ENCODE measurements around the gene CLNK. TPM values are rescaled to one million over a fixed set of nuclear protein-coding genes. Genes with fewer than 3 reads are reported as not detected.

Gene CLNK
- total RNA-seq, 1 experiment from 2014 or later: not detected

GRCh38 chr4:10670321-10670720 is 14.2 kb downstream of the CLNK start:
- Histone ChIP-seq H3K27ac (ENCODE audit: low read depth, low read length) (no peak overlapping the region), H2AFZ (ENCODE audit: low read depth, low read length, poor library complexity, severe bottlenecking) (no peak overlapping the region), H3K36me3 (ENCODE audit: control insufficient read depth in 1 of 2, insufficient read depth in 2 of 2, low read length in 2 of 2) (no peaks in the 10 kb centered on the region), H3K4me3 (replicated peaks in 1 of 2; ENCODE audit: low read depth in 1 of 2, low read length in 2 of 2) (no peak overlapping the region), H3K9me2 (ENCODE audit: insufficient read depth) (no peaks in the 10 kb centered on the region), H4K20me1 (ENCODE audit: insufficient read depth) (no peaks in the 10 kb centered on the region), H3K4me2 (ENCODE audit: low read length) (no peak overlapping the region), H3K9ac (ENCODE audit: low read length) (no peak overlapping the region), H3K79me2 (ENCODE audit: insufficient read depth, low read length) (no peaks in the 10 kb centered on the region), H3K4me1 (ENCODE audit: control insufficient read depth in 1 of 2, insufficient read depth in 2 of 2, low read length in 2 of 2) (no peaks in the 10 kb centered on the region), H3K27me3 (ENCODE audit: insufficient read depth, low read length) (peaks cover 5% of the 10 kb centered on the region; the same call in 1 of the 2 replicates), H3K9me3 (ENCODE audit: control insufficient read depth in 1 of 2, insufficient read depth in 1 of 2, low read depth in 1 of 2, low read length in 2 of 2) (no peaks in the 10 kb centered on the region)
- intact Hi-C loops (cut with micrococcal nuclease): no loop called here
- no TSS peak for BruUV-seq (replicated peaks)
- no peak for DNase-seq (ENCODE audit: low read depth, low spot score)
- RAD21 ChIA-PET (ENCODE audit: low non-redundant PET in 1 of 2, low total read pairs in 2 of 2, uncharacterized antibody in 2 of 2, unreplicated experiment in 2 of 2): no interaction called here
- POLR2A ChIA-PET: no interaction called here
- CTCF ChIA-PET: no interaction called here
- no peak for ATAC-seq
- TF ChIP-seq EZH2 (IDR thresholded peaks at IDR 0.05) (no peak), REST (IDR thresholded peaks at IDR 0.05; ENCODE audit: low read depth) (no peak), SP1 (IDR thresholded peaks at IDR 0.05; ENCODE audit: low read depth) (no peak)

- H2AFZ ChIP-seq (ENCODE audit: low read depth, low read length, poor library complexity, severe bottlenecking): no peak overlapping the region
- H3K9me3 ChIP-seq (ENCODE audit: control insufficient read depth in 1 of 2, insufficient read depth in 1 of 2, low read depth in 1 of 2, low read length in 2 of 2): no peaks in the 10 kb centered on the region
- intact Hi-C loops (cut with micrococcal nuclease): no loop called here
- peaks cover 0 to 10% of the 10 kb centered on the region in 2 experiments; a peak in 2 of 4 replicates for H3K4me1 ChIP-seq (ENCODE audit: control insufficient read depth in 1 of 2, insufficient read depth in 2 of 2, low read length in 2 of 2)
- no peaks in the 10 kb centered on the region for H3K79me2 ChIP-seq (ENCODE audit: insufficient read depth, low read length)
- ChIA-PET RAD21 (ENCODE audit: low non-redundant PET in 1 of 2, low total read pairs in 2 of 2, uncharacterized antibody in 2 of 2, unreplicated experiment in 2 of 2) (no interaction called here), POLR2A (no interaction called here), CTCF (no interaction called here)
- H3K36me3 ChIP-seq (ENCODE audit: control insufficient read depth in 1 of 2, insufficient read depth in 2 of 2, low read length in 2 of 2): no peaks in the 10 kb centered on the region
- H3K4me2 ChIP-seq (ENCODE audit: low read length): no peak overlapping the region
- H4K20me1 ChIP-seq (ENCODE audit: insufficient read depth): no peaks in the 10 kb centered on the region
- H3K9me2 ChIP-seq (ENCODE audit: insufficient read depth): no peaks in the 10 kb centered on the region
- no peak overlapping the region for H3K9ac ChIP-seq (ENCODE audit: low read length)
- DNase-seq (ENCODE audit: low read depth, low spot score) (no peak), ATAC-seq (no peak)
- no peak overlapping the region for H3K27ac ChIP-seq (ENCODE audit: low read depth, low read length)
- peaks cover 5% of the 10 kb centered on the region; the same call in 1 of the 2 replicates for H3K27me3 ChIP-seq (ENCODE audit: insufficient read depth, low read length)
- TF ChIP-seq EZH2phosphoT487 (IDR thresholded peaks at IDR 0.05; ENCODE audit: borderline replicate concordance) (no peak), ELF1 (IDR thresholded peaks at IDR 0.05; ENCODE audit: borderline replicate concordance, low read depth) (no peak), CBX3 (IDR thresholded peaks at IDR 0.05; ENCODE audit: low read depth) (no peak), POLR2AphosphoS5 (IDR thresholded peaks at IDR 0.05; ENCODE audit: low read depth, low read length) (no peak), REST (IDR thresholded peaks at IDR 0.05; ENCODE audit: low read depth) (no peak), JUND (IDR thresholded peaks at IDR 0.05) (no peak)
- BruUV-seq (replicated peaks): no TSS peak
- no peak overlapping the region for H3K4me3 ChIP-seq (replicated peaks in 1 of 2; ENCODE audit: low read depth in 1 of 2, low read length in 2 of 2)
These were observed 16.8 kb downstream of the CLNK start for GRCh38 chr4:10667701-10668326.

Data from HCT116 (cell line).